HG03442 (cell line): ENCODE data around the gene PIWIL1.

Experiments
- ATAC-seq: cut with Tn5 transposase; IDR thresholded peaks from one replicate; pipeline ENCODE4 v1.9.1; 2021; ENCODE audit warnings: mild to moderate bottlenecking, moderate library complexity; ENCODE audit not compliant: unreplicated experiment

Gene PIWIL1

DNA sequence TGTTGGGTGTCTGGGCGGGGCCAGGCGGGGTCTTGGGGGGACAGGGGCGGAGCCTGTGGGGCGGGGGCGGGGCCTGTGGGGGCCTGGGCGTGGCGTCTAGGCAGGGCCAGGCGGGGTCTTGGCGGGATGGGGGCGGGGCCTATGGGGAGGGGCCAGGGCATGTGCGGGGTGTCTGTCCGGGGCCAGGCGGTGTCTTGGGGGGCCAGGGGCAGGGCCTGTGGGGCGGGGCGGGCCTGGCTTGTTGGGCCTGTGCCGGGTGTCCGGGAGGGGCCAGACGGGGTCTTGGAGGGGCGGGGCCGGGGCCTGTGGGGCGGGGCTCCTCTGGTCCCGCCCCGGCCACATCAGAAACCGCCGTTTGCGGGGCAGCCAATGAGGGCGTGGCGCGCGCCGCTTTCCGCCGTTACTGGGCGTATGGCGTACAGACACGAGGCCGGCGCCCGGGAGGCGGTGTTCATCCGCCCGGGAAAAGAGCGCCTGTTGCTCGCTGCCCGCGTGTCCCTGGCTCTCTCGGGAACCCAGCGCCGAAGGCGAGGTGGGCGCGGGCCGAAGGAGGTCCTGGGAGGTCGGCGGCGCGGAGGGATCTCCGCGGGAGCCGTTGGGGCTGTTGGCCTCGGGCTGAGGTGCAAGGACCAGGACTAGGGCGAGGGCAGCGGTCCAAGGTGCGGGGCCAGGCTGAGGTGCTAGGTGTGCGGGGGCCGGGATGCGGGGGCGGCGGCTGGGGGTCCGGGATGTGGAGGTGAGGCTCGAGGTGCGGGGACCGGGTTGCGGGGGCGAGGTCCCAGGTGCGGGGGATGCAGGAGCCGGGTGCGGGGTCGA lies at the start of gene PIWIL1:
Gene PIWIL1, plus strand, starts transcription at position 400 of the 816 bp plus-strand sequence. CDS start 4,705 bp downstream, outside the sequence.
- ATAC-seq: no peak

- ATAC-seq: no peak
Observed at GRCh38 chr12:130288206-130288605, 49.5 kb upstream of the PIWIL1 start.

GRCh38 chr12:130288691-130289090 lies 49.0 kb upstream of the PIWIL1 start:
- ATAC-seq: no peak

- no peak for ATAC-seq
Observed at GRCh38 chr12:130290114-130290513, 47.6 kb upstream of the PIWIL1 start.

DNA sequence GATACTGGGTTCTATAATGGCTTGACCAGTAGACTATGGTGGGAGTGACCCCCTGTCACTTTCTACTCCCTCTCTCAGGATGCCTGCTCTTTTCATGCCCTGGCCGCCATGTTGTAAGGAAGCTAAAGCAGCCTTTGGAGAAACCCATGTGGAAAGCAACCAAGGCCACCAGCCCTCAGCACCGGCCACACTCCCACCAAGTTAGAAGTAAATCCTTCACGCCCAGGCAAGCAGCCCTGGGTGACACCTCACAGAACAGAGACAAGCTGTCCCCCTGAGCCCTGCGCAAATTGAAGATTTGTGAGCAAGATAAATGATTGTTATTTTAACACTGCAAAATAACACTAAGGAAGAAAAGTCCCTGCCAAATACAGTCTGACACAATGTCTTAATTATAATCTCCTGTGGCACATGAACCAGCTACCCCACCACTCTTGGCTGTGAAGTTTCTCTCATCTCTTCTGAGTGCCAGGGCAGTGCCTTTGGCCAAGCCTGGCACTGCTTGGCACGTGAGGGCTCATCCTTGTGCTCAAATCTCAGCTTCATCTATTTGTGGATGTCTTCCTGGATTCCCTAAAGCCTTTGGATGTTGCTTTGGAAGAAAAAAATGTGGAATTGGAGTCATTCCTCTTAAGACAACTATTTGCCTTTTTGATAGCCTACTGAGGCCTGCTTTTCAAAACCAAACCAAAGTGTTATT lies 39.2 kb upstream of the PIWIL1 start:
- no peak for ATAC-seq

- no peak for ATAC-seq
Observed at GRCh38 chr12:130299574-130299973, 38.1 kb upstream of the PIWIL1 start.

GRCh38 chr12:130300090-130300489 lies 37.6 kb upstream of the PIWIL1 start:
- ATAC-seq: no peak

DNA sequence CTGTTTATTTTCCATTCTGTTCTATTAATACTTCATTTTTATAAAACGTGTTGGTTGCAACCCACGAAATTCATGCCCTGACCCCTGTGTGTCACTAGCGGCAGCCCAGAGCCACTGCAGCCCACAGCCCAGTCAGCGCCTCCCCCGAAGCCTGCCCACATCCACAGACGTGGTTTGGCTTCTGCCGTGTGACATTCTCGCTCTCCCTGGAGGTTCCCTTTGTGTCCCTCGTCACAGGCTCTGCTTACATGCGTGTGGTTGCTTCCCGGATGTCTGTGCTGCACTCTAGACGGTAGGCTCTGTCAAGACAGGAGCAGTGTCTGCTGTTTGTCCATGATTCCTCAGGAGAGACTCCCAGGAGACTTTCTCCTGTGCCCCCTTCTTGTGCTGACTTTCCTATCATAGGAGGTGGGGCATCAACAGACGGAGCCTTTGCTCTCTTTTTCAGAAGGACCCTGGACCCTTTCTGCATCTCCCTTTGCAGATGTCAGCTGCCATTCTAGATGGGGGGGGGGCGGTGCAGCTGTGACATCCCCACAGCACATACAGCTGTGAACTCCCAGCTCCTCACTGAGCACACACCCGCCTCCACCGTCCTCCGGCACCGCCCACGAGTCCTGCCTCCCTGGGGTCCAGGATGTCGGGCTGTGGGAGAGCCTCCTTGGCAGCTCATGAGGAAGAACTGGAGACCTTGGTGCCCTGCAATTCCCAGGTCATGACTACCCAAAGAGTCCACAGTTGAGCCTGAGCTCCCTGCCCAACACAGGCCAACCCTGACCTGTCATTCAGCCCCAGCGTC lies 36.8 kb upstream of the PIWIL1 start:
- no peak for ATAC-seq

DNA sequence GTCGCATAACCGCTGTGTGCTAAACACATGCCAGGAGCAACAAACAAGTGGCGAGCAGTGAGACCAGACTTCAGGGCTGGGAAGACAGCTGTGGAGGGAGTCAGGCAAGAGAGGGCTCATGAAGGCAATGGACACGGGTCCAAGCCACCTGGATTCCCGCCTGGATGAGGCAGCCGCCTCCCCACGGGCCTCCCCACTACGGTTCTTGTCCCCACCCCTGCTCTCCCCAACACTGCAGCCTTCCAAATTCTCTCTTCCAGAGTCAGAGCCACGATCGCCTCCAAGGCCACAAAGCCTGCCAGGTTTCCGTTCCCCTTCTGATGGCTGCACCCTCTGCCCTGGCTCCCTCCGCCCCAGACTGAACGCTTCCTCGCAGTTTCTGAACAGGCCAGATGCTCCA lies 36.1 kb upstream of the PIWIL1 start:
- ATAC-seq: no peak

DNA sequence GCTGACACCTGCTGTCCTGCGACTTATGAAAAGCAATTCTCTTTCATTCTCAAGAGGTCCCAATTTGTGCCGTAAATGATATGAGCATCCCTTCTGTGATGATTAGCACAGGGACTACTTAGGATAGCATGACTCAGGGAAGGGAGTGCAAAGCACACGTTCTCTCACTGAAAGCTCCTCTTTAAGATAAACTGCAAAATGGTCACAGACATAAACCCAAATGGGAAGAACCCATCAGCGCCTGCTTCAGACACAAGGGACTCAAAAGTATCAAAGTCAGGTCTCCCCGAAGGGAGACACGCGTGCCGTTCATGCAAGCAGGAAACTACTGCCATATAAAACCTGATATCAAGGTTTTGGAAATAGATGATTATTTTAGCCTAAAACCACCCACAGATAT lies 33.9 kb upstream of the PIWIL1 start:
- no peak for ATAC-seq

DNA sequence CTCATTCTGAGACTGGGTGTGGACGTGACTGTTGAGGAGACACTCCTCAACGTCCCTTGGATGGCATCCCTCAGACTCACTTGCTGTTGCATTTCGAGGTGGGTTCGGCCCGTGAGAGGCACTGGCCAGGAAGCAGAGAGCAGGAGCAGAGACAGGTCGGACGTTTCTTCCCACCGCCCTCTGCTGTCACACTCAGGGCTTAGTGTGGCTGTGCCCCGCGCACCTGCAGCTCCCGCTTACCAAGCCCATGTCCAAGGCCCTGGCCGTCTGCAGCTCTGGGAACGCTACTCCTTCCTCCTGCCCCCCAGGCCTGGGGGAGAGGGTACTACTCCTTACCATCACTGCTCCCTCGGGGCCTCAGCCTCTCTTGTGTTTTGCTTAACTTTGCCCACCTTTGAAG lies 29.8 kb upstream of the PIWIL1 start:
- no peak for ATAC-seq

GRCh38 chr12:130308393-130308792 lies 29.3 kb upstream of the PIWIL1 start:
- ATAC-seq: no peak

GRCh38 chr12:130316251-130316650 lies 21.4 kb upstream of the PIWIL1 start:
- ATAC-seq: no peak

- ATAC-seq: no peak
Observed at GRCh38 chr12:130320536-130320935, 17.2 kb upstream of the PIWIL1 start.

DNA sequence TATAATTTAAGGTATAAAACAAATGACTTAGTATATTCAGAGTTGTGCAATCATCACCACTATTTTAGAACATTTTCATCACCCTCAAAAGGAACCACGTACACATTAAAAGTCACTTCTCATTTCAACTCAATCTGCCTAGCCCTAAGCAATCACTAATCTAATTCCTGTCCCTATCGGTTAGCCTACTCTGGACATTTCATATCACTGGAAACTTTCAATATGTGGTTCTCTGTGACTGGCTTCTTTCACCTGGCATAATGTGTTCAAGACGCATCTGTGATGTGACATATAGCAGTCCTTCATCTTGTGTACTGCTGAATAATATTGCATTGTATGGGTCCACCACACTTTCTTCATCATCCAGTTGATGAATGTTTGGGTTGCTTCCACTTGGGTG lies 15.4 kb upstream of the PIWIL1 start:
- no peak for ATAC-seq

DNA sequence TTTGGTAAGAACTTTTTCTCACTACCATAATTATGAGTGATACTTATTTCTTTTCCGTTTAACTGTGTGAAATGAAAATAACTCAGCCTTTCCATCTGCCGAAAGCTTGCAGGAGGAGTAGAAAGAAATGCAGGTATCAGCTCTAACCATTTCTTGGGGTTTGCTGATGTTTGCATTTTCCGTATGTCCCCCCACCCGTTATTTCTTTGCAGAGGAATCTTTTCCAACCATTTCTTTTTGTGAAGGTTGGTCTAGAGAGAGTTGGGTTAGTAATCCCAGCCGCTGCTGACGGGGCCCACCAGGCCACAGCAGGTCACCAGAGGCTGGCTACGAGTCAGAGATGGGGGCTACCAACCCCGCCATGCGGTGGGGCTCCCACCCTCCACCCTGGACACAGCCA lies 7.0 kb upstream of the PIWIL1 start:
- ATAC-seq: no peak

GRCh38 chr12:130331146-130331545 lies 6.5 kb upstream of the PIWIL1 start:
- ATAC-seq: no peak

DNA sequence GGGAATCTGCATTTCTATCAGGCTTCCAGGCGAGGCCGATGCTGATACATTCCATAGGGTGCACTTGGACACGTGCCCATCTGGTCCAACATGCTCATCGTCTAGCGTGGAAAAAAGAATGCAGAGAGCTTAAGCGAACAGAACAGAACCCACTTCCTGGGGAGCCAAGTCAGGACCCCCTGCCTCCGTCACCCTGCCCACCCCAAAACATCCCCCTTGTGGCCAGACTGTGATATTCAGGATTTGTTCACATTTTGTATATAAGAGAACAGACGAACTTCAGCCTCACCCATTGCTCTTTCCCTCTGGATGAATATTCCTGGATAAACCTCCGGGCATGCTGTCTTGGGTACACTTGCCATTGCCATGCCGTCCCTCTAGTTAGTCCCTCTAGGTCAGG lies 4.3 kb upstream of the PIWIL1 start:
- no peak for ATAC-seq

DNA sequence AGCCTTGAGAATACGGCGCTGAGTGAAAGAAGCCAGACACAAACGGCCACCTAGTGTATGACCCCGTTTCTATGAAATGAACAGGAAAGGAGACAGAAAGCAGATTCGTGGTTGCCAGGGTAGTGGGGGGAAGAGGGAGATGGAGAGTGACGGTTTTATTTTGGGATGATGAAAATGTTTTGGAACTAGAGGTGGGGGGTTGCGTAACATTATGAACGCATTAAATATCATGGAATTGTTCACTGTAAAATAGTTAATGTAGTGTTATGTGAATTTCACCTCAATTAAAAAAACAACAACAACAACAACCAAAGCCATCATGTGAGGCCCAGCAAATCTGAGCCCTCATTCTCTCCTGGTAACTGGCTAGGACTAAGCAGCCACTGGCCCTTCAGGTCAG lies 3.3 kb upstream of the PIWIL1 start:
- no peak for ATAC-seq

DNA sequence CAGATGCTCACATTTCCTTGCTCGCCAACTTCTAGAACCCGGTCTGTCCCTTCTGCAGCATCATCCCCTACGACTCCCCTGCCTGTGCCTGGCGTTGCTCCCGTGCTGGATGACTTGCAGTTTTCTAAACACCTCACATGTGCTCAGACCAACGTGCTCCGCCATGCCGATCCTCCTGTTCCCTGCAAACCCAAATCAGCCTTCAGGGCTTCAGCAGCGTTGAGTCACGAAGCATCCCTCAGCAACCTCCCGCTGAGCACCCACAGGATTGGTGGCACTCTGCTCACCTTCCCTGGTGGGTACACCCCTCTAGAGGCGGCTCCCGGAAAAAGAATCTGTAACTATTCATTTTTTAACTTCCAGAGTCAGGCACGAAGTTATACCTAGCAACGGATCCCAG lies 2.8 kb upstream of the PIWIL1 start:
- ATAC-seq: no peak

DNA sequence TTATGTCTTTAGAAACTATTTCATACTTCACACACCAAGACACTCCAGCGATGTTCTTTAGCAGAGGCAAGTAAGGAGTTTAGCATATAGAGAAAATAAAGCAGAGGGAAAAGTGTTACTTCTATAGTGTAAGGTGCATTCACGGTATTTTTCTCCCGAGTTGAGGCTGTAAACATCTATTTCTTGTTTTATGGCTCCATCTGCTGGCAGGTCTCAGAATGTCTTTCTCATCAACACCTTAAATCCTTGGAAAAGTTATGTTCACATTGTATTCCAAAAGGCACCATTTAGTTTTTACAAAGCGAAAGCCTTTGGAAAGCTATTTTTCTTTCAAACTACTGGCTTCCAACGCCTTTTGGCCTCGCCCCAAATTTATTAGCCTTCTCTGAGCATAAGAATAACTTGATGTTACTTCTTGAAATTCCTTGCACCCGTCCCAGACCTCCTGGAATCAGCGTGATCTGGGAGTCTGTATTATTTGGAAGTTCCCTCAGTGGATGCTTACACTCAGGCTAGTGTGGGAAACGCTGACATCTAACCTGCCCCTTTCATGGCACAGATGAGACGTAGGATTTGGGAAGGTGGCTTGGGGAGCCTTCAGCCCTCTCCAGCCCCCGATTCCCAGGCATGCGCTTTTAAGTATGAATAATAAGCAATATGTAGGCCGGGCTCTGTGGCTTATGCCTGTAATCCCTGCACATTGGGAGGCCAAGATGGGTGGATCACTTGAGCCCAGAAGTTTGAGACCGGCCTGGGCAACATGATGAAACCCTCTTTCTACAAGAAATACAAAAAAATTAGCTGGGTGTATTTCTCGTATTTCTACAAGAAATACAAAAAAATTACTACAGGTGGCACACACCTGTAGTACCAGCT lies 1.9 kb upstream of the PIWIL1 start:
- no peak for ATAC-seq
